Kidney epithelial cell (primary cell): ENCODE measurements around the gene ITGB5. TPM values are rescaled to one million over a fixed set of nuclear protein-coding genes. Genes with fewer than 3 reads are reported as not detected.

Experiments
- DNase-seq: peaks from one replicate; pipeline ENCODE4 v3.0.0-alpha.2; 2010; ENCODE audit warnings: low read depth
- H3K27me3 ChIP-seq: 2 replicates; pipeline ENCODE4 v1.6.0; 2011; ENCODE audit warnings: low read length; ENCODE audit not compliant: control insufficient read depth, insufficient read depth
- H3K36me3 ChIP-seq: 2 replicates; pipeline ENCODE4 v1.5.1; 2011; ENCODE audit warnings: low read length; ENCODE audit not compliant: control insufficient read depth, insufficient read depth
- H3K4me3 ChIP-seq: 2 replicates; pipeline ENCODE4 v1.5.1; 2011; ENCODE audit warnings: low read depth, mild to moderate bottlenecking, control low read depth, low read length
- CTCF ChIP-seq: IDR thresholded peaks from 2 replicates; pipeline ENCODE4 v1.5.1; 2011; ENCODE audit warnings: mild to moderate bottlenecking, moderate library complexity, low read length, control low read depth, inconsistent platforms; ENCODE audit not compliant: insufficient read depth, poor library complexity, severe bottlenecking
- total RNA-seq: library from RNA; depleted of rRNA; stranded (reverse); fragments of >200 nt; gene quantifications from 2 replicates; pipeline ENCODE4 v1.2.3, GENCODE V29; 2015

ITGB5 gene
- total RNA-seq, 1 donor from 2014 or later, result 86.0 TPM

- no peaks in the 10 kb centered on the region for H3K27me3 ChIP-seq
- no peak for TF ChIP-seq CTCF
- H3K4me3 ChIP-seq, result no peak overlapping the region
- no peak for DNase-seq
- peaks cover 2% of the 10 kb centered on the region for H3K36me3 ChIP-seq
Measured at GRCh38 chr3:124770336-124771082, 116.7 kb downstream of the ITGB5 start.

DNA sequence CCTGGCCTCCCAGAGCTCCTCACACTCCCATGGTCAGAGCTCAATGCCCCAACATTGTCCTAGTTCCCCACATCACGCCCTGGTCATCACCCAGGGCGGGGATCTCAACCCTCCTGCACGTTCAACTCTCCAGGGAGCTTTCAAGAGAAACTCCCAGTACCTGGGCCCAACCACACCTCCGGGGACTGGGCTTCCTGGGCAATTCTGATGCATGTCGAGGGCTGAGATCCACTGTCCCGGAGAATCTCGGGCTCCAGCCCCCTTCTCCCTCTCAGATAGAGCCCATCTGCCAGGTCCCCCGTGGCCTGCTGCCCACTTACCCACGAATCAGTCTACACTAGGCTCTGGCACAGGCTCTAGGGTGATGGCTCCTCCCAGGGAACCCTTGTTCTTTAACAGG is 117.7 kb downstream of the ITGB5 start:
- DNase-seq, result no peak
- H3K36me3 ChIP-seq, result peaks cover 2% of the 10 kb centered on the region

GRCh38 chr3:124768812-124769211 is 118.4 kb downstream of the ITGB5 start:
- H3K36me3 ChIP-seq, result peaks cover 2% of the 10 kb centered on the region
- no peak for DNase-seq
- TF ChIP-seq CTCF, result peak; percentile 15
- H3K4me3 ChIP-seq, result no peak overlapping the region
- H3K27me3 ChIP-seq, result no peaks in the 10 kb centered on the region

More for the DNA sequence above, 117.7 kb downstream of the ITGB5 start:
- TF ChIP-seq CTCF, result no peak
- Histone ChIP-seq H3K27me3 (no peaks in the 10 kb centered on the region), H3K4me3 (no peak overlapping the region)

GRCh38 chr3:124767691-124768090 is 119.5 kb downstream of the ITGB5 start:
- peaks cover 2% of the 10 kb centered on the region for H3K36me3 ChIP-seq
- no peak for DNase-seq
- H3K4me3 ChIP-seq, result no peak overlapping the region
- no peak for TF ChIP-seq CTCF
- no peaks in the 10 kb centered on the region for H3K27me3 ChIP-seq

DNA sequence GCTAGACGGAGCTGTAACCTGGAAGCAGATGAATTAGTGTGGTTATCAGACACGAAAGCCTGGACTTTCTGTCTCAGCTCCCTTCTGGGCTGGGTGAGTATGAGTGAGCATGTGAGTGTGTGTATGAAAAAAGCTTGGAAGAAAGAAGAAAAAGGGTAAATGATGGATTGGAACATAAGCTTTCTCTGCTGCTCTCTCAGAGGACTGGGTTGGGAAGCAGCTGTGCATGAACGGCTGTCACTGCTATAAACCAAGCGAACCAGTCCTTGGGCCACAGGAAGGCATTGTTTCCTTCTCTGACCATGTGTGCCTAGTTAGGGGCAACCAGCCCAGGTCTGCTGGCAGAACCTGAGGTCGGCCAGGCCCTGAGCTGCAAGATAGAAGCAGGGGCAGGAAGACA is 119.9 kb downstream of the ITGB5 start:
- TF ChIP-seq CTCF, result no peak
- no peak for DNase-seq
- no peaks in the 10 kb centered on the region for H3K27me3 ChIP-seq
- no peak overlapping the region for H3K4me3 ChIP-seq
- H3K36me3 ChIP-seq, result peaks cover 2% of the 10 kb centered on the region
